Lower lobe of right lung (tissue), 2 donors: ENCODE measurements around the gene MMAB. TPM values are rescaled to one million over a fixed set of nuclear protein-coding genes. Genes with fewer than 3 reads are reported as not detected.

Experiments used
- ATAC-seq, 2 donors: fragments of 200-7000 bp; cut with Tn5 transposase; one replicate each; pipeline ENCODE4 v1.9.1; 2020 to 2022; ENCODE audit warnings: mild to moderate bottlenecking in 2 of 2, moderate library complexity in 2 of 2
- DNase-seq: peaks from one replicate; pipeline ENCODE4 v3.0.0-alpha.2; 2020
- H3K27ac ChIP-seq: fragments of 200-600 bp; one replicate; pipeline ENCODE4 v1.8.0; 2022
- H3K27me3 ChIP-seq: fragments of 200-600 bp; one replicate; pipeline ENCODE4 v1.8.0; 2022; ENCODE audit warnings: low read depth
- H3K36me3 ChIP-seq: fragments of 200-600 bp; one replicate; pipeline ENCODE4 v1.8.0; 2022; ENCODE audit warnings: mild to moderate bottlenecking
- H3K4me1 ChIP-seq: fragments of 200-600 bp; one replicate; pipeline ENCODE4 v1.8.0; 2022
- H3K4me3 ChIP-seq: fragments of 200-600 bp; one replicate; pipeline ENCODE4 v1.8.0; 2022; ENCODE audit warnings: mild to moderate bottlenecking
- H3K9me3 ChIP-seq: fragments of 200-600 bp; one replicate; pipeline ENCODE4 v1.8.0; 2022
- intact Hi-C: fragments of 100-400 bp; cut with DNase I; formaldehyde crosslinking; loops from one replicate; pipeline ENCODE4 v1.11.0; 2022
- long read RNA-seq: library from polyadenylated mRNA; unstranded; transcript quantifications from one replicate; pipeline ENCODE4 v2.0.0, GENCODE V29; 2021
- total RNA-seq: library from RNA; stranded (reverse); fragmentation: NEBNext Ultra II Directional; extraction: Animal tissue kit (Norgen Biotek cat#: 25700); gene quantifications from one replicate; pipeline ENCODE4 v1.2.1, GENCODE V29; 2021
- TF ChIP-seq, protein P1 (sequence below): fragments of 200-600 bp; IDR thresholded peaks from one replicate; pipeline ENCODE4 v1.8.0; 2022; ENCODE audit warnings: antibody characterized with exemption, mild to moderate bottlenecking
- donor health status: DM: no; HTN: yes; CAD: no; lungs with severe emphysema.

Gene MMAB
- 55.0 TPM for total RNA-seq
- long read RNA-seq, full-length matches to known transcripts, result 30 of 48 reads
- long read RNA-seq, partial matches to known transcripts, result 7 of 48 reads
- long read RNA-seq, other reads (novel, unspliced or antisense), result 11 of 48 reads

DNA sequence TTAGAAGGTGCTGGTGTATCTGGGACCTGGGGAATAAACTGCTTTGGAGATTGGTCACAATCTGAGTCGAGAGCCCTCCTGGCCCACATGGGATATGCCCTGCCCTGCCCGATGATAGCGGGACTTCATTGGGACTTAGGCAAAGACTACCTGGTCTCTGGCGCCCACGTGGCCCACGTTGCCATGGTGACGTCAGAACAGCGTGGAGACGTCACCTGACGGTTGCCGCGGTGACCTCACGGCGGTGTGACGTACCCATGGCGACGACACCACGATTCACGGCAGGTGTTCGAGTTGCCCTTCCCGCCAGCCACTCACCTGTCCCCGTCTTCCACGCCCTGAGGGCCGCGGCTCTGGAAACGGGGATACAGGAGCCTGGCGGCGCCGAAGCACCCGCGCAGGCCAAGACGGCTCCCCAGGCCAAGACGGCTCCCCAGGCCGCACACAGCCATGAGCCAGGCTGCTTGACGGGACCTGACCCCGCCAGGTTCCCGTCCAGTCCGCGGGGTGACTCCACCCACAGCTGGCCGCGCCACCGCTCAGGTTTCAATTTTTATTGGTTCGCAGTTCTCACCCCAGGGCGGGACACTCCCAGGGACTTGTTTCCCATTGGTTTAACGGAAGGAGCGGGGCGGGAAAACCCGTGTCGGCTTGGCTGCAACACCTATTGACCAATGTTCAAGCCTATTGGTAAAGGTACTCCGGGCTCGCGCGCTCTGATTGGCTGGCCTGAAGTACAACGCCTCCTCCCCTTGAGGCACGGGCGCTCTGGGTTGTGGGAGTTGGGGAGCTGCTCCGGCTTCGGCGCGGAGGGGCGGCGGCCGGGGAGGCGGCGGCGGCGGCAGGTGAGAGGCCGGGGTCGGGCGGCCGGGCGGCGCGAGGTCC lies at the start of gene MMAB, which contains the start of gene MVK:
Gene MMAB (minus strand): TSS at position 476 of the 885 bp plus-strand sequence. CDS start 24 bp downstream, at position 452.
Gene MVK (plus strand): TSS at position 766 of the 885 bp plus-strand sequence. CDS start 1,029 bp downstream, outside the sequence.
- peak within 1 kb of the TSS; percentile 85 for H3K4me3 ChIP-seq
- TF ChIP-seq, protein P1, sequence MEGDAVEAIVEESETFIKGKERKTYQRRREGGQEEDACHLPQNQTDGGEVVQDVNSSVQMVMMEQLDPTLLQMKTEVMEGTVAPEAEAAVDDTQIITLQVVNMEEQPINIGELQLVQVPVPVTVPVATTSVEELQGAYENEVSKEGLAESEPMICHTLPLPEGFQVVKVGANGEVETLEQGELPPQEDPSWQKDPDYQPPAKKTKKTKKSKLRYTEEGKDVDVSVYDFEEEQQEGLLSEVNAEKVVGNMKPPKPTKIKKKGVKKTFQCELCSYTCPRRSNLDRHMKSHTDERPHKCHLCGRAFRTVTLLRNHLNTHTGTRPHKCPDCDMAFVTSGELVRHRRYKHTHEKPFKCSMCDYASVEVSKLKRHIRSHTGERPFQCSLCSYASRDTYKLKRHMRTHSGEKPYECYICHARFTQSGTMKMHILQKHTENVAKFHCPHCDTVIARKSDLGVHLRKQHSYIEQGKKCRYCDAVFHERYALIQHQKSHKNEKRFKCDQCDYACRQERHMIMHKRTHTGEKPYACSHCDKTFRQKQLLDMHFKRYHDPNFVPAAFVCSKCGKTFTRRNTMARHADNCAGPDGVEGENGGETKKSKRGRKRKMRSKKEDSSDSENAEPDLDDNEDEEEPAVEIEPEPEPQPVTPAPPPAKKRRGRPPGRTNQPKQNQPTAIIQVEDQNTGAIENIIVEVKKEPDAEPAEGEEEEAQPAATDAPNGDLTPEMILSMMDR, result no peak
- H3K4me1 ChIP-seq, result peaks cover 29% of the 10 kb centered on the region
- no peaks in the 10 kb centered on the region for H3K27me3 ChIP-seq
- no peaks in the 10 kb centered on the region for H3K9me3 ChIP-seq
- ATAC-seq (peak; percentile 99), DNase-seq (peak; percentile 99)
- intact Hi-C loops, result no loop called here
- peak within 1 kb of the TSS; percentile 91 for H3K27ac ChIP-seq
- peaks cover 58% of the 10 kb centered on the region for H3K36me3 ChIP-seq

DNA sequence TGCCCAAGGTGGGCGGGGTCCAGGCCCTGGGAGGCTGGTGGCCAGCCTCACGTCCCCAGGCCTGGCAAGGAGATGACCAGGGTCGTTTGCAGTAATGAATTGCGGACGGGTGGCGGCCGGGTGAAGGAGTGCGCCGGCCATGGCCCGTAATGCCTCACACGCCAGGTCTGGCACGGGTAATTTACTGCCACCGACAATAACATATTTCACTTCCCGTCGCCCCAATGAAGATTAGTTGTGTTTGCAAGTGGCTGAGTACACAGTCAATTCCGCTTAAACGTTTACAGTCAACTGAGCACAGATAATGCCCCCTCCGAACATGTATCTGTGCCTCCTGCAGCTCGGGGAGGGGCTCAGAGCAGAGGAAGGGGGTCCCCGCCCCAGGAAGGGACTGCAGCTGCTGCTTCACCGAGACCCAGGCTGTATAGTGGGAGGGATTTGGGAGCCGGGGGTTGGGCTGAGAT lies 48.6 kb upstream of the MMAB start:
- no peak for ATAC-seq
- H3K4me3 ChIP-seq, result no peak overlapping the region
- intact Hi-C loops, result no loop called here
- no peaks in the 10 kb centered on the region for H3K4me1 ChIP-seq
- H3K27me3 ChIP-seq, result peaks cover 8% of the 10 kb centered on the region
- TF ChIP-seq, protein P1, result no peak
- no peak overlapping the region for H3K27ac ChIP-seq
- H3K9me3 ChIP-seq, result no peaks in the 10 kb centered on the region
- no peak for DNase-seq
- H3K36me3 ChIP-seq, result no peaks in the 10 kb centered on the region

DNA sequence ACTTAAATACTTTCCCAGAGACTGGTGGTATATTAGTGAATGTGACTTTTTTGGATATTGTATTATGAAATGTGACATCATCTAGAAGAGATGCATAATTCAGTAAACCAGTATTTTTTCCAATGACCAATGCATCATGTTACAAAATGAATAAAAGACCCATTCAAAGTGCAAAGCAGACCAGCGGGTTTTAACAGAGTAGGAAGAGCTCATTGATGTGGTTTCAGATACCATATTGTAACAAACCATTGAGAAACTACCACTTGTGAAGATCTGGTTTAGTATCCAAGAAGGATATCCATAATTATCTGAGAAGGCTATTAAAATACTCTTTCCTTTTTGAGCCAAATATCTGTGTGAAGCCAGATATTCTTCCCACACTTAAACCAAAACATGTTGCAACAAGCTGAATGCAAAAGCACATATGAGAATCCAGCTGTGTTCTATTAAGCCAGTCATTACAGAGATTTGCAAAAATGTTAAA lies 47.9 kb upstream of the MMAB start:
- peaks cover 5% of the 10 kb centered on the region for H3K27me3 ChIP-seq

DNA sequence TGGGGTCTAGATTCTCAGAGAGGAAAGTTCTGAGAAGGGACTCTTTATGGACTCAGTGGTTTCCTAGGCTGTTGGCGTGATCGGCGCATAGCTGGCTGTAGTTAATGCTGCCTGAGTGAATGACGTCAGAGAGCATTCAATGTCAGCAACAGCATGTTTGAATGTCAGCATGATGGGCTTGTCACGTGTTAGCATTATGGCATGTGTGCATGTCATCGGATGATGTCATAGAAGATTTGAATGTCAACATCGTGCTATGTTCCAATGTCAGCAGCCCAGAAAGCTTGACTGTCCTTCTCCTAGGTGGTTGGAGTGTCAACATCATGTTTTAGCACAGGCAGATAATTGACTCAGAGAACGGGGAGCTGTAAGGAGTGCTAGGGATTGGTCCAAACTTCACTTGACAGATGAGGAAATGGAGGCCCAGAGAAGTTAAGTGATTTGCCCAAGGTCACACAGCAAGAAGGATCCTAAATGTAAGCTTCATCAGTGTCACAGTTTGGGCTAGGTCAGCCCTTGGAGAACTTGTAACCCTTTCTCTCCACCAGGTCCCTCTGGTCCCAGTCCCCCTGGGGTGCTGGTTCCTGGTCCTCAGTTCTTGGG lies 45.8 kb upstream of the MMAB start:
- no peak for ATAC-seq
- Histone ChIP-seq H3K27ac (no peak overlapping the region), H3K4me3 (no peak overlapping the region), H3K36me3 (no peaks in the 10 kb centered on the region), H3K4me1 (no peaks in the 10 kb centered on the region), H3K27me3 (no peaks in the 10 kb centered on the region), H3K9me3 (no peaks in the 10 kb centered on the region)
- intact Hi-C loops, result no loop called here
- DNase-seq, result no peak
- TF ChIP-seq, protein P1, result no peak

More for the DNA sequence above, 47.9 kb upstream of the MMAB start:
- intact Hi-C loops, result no loop called here
- DNase-seq (no peak), ATAC-seq (no peak)
- Histone ChIP-seq H3K9me3 (no peaks in the 10 kb centered on the region), H3K4me1 (no peaks in the 10 kb centered on the region), H3K4me3 (no peak overlapping the region), H3K27ac (no peak overlapping the region), H3K36me3 (no peaks in the 10 kb centered on the region)
- TF ChIP-seq, protein P1, result no peak

DNA sequence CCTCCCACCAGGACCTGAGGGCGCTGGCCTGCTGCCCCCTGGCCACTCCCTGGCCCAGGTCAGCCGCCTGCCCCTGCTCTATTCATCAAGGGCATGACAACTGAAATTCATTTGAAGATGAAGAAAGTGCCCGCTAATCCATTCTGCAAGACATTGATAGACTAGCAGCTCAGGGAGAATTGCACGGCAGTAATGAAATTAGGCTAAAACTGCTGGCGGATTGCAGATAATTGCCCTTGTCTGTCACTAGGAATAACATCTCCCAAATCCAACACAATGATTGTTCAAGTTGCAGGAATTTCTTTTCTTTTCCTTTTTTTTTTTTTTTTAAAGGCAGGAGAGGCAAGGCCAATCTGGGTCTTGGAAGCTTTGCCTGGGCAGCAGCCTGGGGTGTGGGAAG lies 44.8 kb upstream of the MMAB start:
- H3K36me3 ChIP-seq, result no peaks in the 10 kb centered on the region
- no peak overlapping the region for H3K27ac ChIP-seq
- H3K4me3 ChIP-seq, result no peak overlapping the region
- H3K4me1 ChIP-seq, result no peaks in the 10 kb centered on the region
- TF ChIP-seq, protein P1, result no peak
- peaks cover 3% of the 10 kb centered on the region for H3K27me3 ChIP-seq
- ATAC-seq, result no peak
- DNase-seq, result no peak
- intact Hi-C loops, result no loop called here
- H3K9me3 ChIP-seq, result no peaks in the 10 kb centered on the region
